Activated CD4-positive, alpha-beta T cell treated with anti-CD3 and anti-CD28 coated beads, Interleukin-2, amount 10 ng/mL, durations not matched to agents 24 days and 14 days (primary cell): ENCODE results near the gene CD248. TPM values are rescaled to one million over a fixed set of nuclear protein-coding genes. Genes with fewer than 3 reads are reported as not detected.
A peak's percentile ranks its signal among the peaks of the same experiment; 100 is the strongest.
"Not testable (repeated sequence)": the region's sequence is repeated elsewhere in the genome, so short reads cannot be mapped to it uniquely, and the experiment has no call there.

ENCODE experiments used
- DNase-seq: peaks from one replicate; pipeline ENCODE4 v3.0.0; 2022
- H3K27ac Mint-ChIP-seq: one replicate; pipeline ENCODE4 v1.8.0; 2022; ENCODE audit warnings: mild to moderate bottlenecking, mixed read lengths
- H3K27me3 Mint-ChIP-seq: one replicate; pipeline ENCODE4 v1.8.0; 2022; ENCODE audit warnings: mixed read lengths
- H3K36me3 Mint-ChIP-seq: one replicate; pipeline ENCODE4 v1.8.0; 2022; ENCODE audit warnings: low read depth, mild to moderate bottlenecking, mixed read lengths
- H3K4me1 Mint-ChIP-seq: one replicate; pipeline ENCODE4 v1.8.0; 2021; ENCODE audit warnings: mixed read lengths
- H3K4me3 Mint-ChIP-seq: one replicate; pipeline ENCODE4 v1.8.0; 2022; ENCODE audit warnings: mild to moderate bottlenecking, moderate library complexity, mixed read lengths
- H3K9me3 Mint-ChIP-seq: one replicate; pipeline ENCODE4 v1.8.0; 2021; ENCODE audit warnings: mixed read lengths
- intact Hi-C: fragments of 100-400 bp; cut with micrococcal nuclease; formaldehyde crosslinking; loops from one replicate; pipeline ENCODE4 v1.15.1; 2023
- total RNA-seq: library from RNA; stranded (reverse); gene quantifications from 2 replicates; pipeline ENCODE4 v1.2.3, GENCODE V29; 2022

Gene CD248
- total RNA-seq, 1 donor from 2014 or later = not detected

DNA sequence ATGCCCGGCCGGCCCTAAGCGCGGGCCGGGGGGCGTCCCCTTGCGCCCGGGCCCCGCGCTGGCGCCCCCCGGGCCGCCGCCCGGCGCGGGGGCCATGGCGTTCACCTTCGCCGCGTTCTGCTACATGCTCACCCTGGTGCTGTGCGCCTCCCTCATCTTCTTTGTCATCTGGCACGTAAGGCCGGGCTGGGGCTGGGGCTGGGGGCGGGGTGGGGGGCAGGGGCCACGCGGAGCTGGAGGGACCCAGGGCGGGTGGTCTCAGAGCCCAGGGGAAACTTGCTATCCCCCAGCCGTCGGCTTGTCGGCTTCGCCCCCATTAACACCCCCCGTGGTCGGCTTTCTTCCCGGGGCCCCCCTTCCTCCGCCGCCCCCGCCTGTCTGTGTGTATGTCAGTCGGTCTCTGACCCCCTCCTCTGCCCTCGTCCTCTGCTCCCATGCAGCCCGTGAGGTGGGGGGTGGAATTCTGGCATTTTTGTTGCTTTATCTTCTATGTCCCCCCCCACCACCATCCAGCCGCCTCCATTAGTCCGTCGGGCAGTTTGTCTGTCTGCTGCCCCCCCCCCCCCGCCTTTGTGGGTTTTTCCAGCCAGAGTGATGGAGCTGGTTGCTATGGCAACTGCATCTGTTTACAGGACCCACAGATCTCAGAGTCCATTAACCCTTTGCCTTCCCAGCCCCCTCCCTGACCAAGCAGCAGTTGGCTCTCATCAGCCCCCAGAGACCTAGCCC, 38.3 kb downstream of the CD248 start:
- H3K4me3 Mint-ChIP-seq = peak overlapping the region; percentile 76
- H3K4me1 Mint-ChIP-seq = peaks cover 25% of the 10 kb centered on the region
- H3K27me3 Mint-ChIP-seq = peaks cover 7% of the 10 kb centered on the region
- DNase-seq = no peak
- H3K36me3 Mint-ChIP-seq = peaks cover 25% of the 10 kb centered on the region
- intact Hi-C loops = no loop called here
- no peaks in the 10 kb centered on the region for H3K9me3 Mint-ChIP-seq
- no peak overlapping the region for H3K27ac Mint-ChIP-seq

DNA sequence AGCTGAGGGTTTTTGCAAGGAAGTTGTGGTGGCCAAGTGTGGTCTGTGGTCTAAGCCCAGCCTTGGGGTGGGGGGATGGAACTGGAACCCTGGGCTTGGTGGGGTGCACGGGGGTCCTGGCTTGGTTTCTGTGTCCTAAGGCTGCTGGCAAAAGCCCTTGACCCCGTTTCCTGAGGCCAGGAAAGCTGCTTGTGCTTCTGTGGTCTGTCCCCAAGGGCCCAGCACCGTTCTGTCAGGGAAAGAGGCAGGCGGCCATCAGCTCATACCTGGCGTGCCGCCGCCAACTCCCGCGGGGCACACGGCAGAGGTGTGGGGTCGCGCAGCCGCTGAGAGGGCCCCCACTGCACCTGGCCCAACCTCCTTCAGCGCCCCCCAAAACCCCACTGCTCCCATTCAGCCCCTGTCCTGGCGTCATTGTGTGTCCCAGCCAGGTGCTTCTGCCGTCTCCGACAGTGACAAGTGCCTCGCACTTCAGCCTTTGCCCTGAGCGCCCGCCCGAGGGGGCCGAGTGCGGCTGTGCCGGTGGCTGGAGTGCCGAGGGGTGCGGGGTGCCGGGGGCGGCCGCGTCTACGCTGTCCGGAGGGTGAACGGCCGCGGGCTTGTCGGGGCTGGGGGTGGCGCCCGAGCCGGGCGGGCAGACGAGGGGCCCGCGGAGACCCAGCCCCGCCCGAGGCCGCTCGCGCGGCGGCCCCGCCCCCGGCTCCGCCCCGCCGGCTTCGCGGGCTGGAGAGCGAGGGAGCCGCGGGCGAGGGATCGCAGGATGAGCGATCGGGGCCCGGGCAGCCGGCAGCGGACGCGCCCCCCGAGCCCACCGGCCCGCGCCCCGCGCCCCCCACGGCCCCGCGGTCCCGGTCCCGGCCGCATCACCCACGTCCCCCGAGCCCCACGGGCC, 39.1 kb downstream of the CD248 start, which contains the start of gene CNIH2:
CNIH2 (plus strand) TSS at position 705 of the 892 bp plus-strand sequence. CDS start 282 bp downstream, outside the sequence.
- peaks cover 7% of the 10 kb centered on the region for H3K27me3 Mint-ChIP-seq
- intact Hi-C loops = no loop called here

DNA sequence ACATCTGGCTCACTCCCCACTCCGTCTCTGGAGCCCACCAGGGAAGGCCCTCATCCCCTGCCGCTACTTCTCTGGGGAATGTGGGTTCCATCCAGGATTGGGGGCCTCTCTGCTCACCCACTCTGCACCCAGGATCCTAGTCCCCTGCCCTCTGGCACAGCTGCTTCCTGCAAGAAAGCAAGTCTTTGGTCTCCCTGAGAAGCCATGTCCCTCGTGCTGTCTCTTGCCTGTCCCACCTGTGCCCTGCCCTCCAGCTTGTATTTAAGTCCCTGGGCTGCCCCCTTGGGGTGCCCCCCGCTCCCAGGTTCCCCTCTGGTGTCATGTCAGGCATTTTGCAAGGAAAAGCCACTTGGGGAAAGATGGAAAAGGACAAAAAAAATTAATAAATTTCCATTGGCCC, 39.8 kb downstream of the CD248 start:
- DNase-seq, intact Hi-C loops, H3K9me3 Mint-ChIP-seq, H3K27me3 Mint-ChIP-seq, H3K27ac Mint-ChIP-seq: not testable (repeated sequence)
- Mint-ChIP-seq H3K36me3 (peaks cover 37% of the 10 kb centered on the region), H3K4me1 (peaks cover 17% of the 10 kb centered on the region), H3K4me3 (peak overlapping the region; percentile 32)

More for the DNA sequence above, 39.1 kb downstream of the CD248 start, which contains the start of gene CNIH2:
- peaks cover 33% of the 10 kb centered on the region for H3K36me3 Mint-ChIP-seq
- H3K27ac Mint-ChIP-seq = no peak within 1 kb of the TSS
- peak within 1 kb of the TSS; percentile 76 for H3K4me3 Mint-ChIP-seq
- peak; percentile 91 for DNase-seq
- no peaks in the 10 kb centered on the region for H3K9me3 Mint-ChIP-seq
- H3K4me1 Mint-ChIP-seq = peaks cover 23% of the 10 kb centered on the region

DNA sequence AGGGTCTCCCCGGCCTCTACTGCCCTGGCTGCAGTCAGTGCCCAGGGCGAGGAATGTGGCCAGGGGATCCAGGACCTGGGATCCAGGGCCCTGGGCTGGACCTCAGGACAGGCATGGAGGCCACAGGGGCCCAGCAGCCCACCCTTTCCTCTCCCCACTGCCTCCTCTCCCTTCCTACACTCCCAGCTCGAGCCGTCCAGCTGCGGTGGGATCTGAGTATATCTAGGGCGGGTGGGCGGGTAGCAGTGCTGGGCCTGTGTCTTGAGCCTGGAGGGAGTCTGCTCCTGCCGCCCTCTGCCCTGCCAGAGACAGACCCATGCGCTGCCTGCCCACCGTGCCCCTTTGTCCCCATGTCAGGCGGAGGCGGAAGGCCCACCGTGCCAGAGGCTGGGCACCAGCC, 40.2 kb downstream of the CD248 start:
- DNase-seq, H3K9me3 Mint-ChIP-seq, H3K27ac Mint-ChIP-seq, H3K4me3 Mint-ChIP-seq, H3K27me3 Mint-ChIP-seq, intact Hi-C loops: not testable (repeated sequence)
- Mint-ChIP-seq H3K36me3 (peaks cover 39% of the 10 kb centered on the region), H3K4me1 (peaks cover 14% of the 10 kb centered on the region)

DNA sequence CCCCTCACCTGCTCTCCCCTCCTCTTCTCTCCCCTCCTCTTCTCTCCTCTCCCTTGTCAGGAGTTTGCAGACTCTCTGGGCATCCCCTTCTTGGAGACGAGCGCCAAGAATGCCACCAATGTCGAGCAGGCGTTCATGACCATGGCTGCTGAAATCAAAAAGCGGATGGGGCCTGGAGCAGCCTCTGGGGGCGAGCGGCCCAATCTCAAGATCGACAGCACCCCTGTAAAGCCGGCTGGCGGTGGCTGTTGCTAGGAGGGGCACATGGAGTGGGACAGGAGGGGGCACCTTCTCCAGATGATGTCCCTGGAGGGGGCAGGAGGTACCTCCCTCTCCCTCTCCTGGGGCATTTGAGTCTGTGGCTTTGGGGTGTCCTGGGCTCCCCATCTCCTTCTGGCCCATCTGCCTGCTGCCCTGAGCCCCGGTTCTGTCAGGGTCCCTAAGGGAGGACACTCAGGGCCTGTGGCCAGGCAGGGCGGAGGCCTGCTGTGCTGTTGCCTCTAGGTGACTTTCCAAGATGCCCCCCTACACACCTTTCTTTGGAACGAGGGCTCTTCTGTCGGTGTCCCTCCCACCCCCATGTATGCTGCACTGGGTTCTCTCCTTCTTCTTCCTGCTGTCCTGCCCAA, 40.7 kb downstream of the CD248 start:
- H3K27ac Mint-ChIP-seq = no peak overlapping the region
- H3K27me3 Mint-ChIP-seq = peaks cover 7% of the 10 kb centered on the region
- peaks cover 41% of the 10 kb centered on the region for H3K36me3 Mint-ChIP-seq
- H3K4me3 Mint-ChIP-seq = no peak overlapping the region
- no peaks in the 10 kb centered on the region for H3K9me3 Mint-ChIP-seq
- H3K4me1 Mint-ChIP-seq = peaks cover 13% of the 10 kb centered on the region
- DNase-seq = no peak
- intact Hi-C loops = no loop called here

DNA sequence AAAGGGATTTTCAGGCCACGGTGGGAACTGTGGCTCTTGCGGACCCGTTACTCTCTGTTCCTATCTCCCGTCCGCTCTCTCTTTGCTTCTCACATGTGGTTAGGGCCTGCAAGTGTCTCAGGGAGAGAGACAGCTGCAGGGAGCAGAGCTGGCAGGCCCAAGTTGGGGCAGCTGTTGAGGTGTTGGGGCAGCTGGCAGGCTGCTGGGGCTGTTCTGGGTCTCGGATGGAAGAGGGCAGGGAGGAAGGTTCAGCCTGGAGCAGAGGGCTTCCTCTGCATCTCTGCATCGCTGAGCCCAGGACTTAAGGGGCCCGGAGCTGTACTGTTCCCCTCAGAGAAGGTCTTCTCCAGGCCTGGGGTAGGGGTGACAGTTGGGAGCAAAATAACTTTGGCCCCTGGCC, 41.4 kb downstream of the CD248 start:
- H3K4me1 Mint-ChIP-seq = peaks cover 17% of the 10 kb centered on the region
- H3K27me3 Mint-ChIP-seq = peaks cover 7% of the 10 kb centered on the region
- H3K36me3 Mint-ChIP-seq = peaks cover 46% of the 10 kb centered on the region
- H3K9me3 Mint-ChIP-seq = no peaks in the 10 kb centered on the region
- H3K4me3 Mint-ChIP-seq = no peak overlapping the region
- intact Hi-C loops = no loop called here
- DNase-seq = no peak
- no peak overlapping the region for H3K27ac Mint-ChIP-seq

DNA sequence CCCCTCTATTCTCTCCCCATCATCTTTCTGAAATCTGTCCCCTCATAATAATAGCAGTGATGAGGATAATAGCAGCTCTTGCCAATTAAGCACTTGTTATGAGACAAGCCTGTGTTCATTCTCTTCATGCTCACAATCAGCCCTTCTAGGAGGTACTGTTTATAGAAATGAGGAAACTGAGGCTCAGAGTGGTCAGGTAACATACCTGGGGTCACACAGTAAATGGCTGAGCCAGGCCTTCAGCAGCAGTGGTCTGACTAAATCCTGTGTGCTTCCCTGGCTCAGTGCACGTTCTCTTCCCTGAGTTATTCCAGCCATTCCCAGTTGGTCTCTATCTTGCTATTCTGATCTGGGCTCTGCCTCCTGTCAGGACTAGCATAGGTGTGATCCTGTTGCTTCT, 42.6 kb downstream of the CD248 start:
- Mint-ChIP-seq H3K4me3 (no peak overlapping the region), H3K9me3 (no peaks in the 10 kb centered on the region), H3K36me3 (peaks cover 50% of the 10 kb centered on the region), H3K27me3 (peaks cover 3% of the 10 kb centered on the region), H3K27ac (no peak overlapping the region), H3K4me1 (peaks cover 19% of the 10 kb centered on the region)
- DNase-seq = no peak
- intact Hi-C loops = no loop called here

DNA sequence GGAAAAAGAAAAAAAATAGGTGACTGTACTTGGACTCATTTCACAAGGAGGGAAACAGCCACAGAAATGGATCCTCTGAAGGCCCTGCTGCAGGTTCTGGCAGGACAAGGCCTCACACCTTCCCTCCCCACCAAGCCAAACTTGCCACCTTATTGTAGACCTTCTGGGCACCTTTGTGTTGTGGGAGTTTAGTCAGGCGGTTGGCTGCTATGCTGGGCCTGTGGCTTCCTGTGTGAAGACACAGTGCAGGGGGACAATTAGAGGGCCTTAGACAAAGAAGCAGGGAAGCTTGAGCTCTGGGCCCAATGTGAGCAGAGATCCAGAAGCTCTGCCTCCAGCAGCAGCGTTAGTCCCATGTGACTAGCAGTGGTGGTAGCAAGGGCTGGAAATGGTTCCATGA, 44.2 kb downstream of the CD248 start:
- no peak overlapping the region for H3K4me3 Mint-ChIP-seq
- intact Hi-C loops = no loop called here
- no peak for DNase-seq
- peaks cover 23% of the 10 kb centered on the region for H3K4me1 Mint-ChIP-seq
- no peaks in the 10 kb centered on the region for H3K9me3 Mint-ChIP-seq
- H3K27ac Mint-ChIP-seq = no peak overlapping the region
- H3K27me3 Mint-ChIP-seq = peaks cover 4% of the 10 kb centered on the region
- peaks cover 57% of the 10 kb centered on the region for H3K36me3 Mint-ChIP-seq

DNA sequence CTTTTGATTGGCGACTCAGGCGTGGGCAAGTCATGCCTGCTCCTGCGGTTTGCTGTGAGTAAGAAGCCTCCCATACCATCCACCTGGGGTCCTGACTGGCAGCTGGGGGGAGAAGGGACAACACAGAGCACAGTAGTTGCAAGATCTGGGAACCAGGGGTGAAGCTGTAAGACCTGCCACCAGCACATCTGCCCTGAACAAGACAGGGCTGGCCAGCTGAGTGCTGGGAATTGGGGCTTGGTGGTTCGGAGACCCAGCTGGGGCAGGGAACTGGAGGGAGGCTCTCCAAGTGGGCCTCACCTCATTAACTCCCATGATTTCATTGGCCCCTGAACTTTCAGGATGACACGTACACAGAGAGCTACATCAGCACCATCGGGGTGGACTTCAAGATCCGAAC, 45.0 kb downstream of the CD248 start:
- H3K4me3 Mint-ChIP-seq = no peak overlapping the region
- intact Hi-C loops = no loop called here

DNA sequence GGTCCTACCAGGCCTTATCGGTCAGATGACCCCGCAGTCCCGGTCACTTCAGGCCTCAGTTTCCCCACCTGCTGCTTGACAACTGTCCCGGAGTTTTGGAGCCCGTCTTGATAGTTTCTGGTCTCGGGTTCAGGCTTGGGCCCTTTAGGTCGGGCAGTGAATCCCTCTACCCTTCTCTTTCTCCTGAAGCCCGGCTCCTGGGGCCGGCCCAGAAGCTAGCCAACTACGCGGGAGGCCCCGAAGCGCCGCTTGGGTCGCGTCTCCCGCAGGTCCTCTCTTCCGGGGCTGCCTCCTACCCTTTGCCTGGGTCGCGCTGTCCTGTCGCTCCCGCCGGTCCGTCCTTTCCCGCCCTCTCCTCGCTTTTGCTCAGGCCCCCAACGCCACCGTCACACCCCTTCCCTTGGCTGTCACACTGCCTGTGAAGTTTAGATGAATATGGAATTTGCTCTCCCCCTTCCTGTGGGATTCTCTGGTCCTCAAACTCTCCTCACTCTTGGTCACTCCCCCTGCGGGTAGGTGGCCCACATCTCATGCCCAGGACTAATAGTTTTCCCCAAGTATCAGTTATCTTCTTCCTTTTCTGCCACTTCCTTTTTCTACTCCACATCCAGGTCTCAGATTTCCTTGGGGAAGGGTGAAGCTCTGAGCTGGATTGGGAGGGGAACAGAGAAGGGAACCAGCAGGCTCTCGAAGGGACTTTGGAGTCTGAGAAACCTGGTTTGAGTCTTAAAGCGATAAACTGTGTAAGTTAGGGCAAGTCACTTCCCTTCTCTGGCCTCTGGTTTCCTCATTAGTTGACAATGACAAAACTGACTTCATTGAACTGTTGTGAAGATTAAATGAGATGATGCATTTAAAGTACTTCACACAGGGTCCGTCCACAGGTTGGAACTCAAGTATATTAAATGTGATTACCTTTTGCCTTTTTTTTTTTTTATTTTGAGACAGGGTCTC, 47.6 kb downstream of the CD248 start:
- Mint-ChIP-seq H3K27ac (peak overlapping the region; percentile 98), H3K4me1 (peaks cover 28% of the 10 kb centered on the region), H3K27me3 (peaks cover 4% of the 10 kb centered on the region), H3K4me3 (peak overlapping the region; percentile 99), H3K9me3 (no peaks in the 10 kb centered on the region), H3K36me3 (peaks cover 51% of the 10 kb centered on the region)
- peak; percentile 78 for DNase-seq
- intact Hi-C loops = loop anchor here (5.0 kb wide), 2 partner anchors 78 to 267 kb away; partner anchors contain the start of genes B4GAT1, BANF1, BRMS1 and EIF1AD

More for the DNA sequence above, 45.0 kb downstream of the CD248 start:
- no peak for DNase-seq
- H3K4me1 Mint-ChIP-seq = peaks cover 29% of the 10 kb centered on the region
- H3K27me3 Mint-ChIP-seq = peaks cover 4% of the 10 kb centered on the region
- H3K27ac Mint-ChIP-seq = no peak overlapping the region
- H3K36me3 Mint-ChIP-seq = peaks cover 59% of the 10 kb centered on the region
- no peaks in the 10 kb centered on the region for H3K9me3 Mint-ChIP-seq

DNA sequence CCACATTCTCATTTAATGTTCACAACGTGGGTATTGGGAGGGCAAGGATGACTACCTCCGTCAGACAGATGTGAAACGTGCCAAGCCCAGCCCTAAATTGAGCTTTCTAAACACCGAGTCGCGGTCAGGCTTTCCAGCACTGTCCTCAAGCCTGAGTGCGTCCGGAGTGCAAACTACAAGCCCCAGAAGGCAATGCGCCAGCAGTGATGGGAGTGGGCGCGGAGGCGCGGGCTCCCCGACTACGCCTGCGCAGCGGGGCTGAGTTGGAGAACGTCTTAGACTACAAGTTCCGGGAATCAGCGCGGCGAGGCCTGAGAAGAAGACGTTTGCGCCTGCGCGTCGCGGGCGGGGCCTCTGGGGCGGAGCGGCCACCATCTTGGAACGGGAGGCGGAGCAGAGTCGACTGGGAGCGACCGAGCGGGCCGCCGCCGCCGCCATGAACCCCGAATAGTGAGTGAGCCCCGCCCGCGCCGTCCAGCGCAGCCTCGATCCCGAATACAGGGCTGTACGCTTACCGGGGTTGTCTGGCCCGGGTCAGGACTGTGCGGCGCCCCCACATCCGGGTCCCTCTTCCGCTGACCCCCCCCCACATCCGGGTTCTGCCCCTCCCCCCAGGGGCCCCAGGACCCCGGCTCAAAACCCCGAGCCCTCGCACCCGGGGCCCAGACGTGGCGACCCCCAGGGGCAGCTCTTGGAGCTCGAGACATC, 48.4 kb downstream of the CD248 start, which contains the start of gene RAB1B:
RAB1B (plus strand) TSS at position 396 of the 708 bp plus-strand sequence; CDS start at position 437, 41 bp downstream.
- H3K9me3 Mint-ChIP-seq = no peaks in the 10 kb centered on the region

More for the DNA sequence above, 48.4 kb downstream of the CD248 start, which contains the start of gene RAB1B:
- peaks cover 27% of the 10 kb centered on the region for H3K4me1 Mint-ChIP-seq
- DNase-seq = peak; percentile 100
- peak within 1 kb of the TSS; percentile 98 for H3K27ac Mint-ChIP-seq
- peak within 1 kb of the TSS; percentile 99 for H3K4me3 Mint-ChIP-seq
- intact Hi-C loops = loop anchor here (5.0 kb wide), 2 partner anchors 79 to 266 kb away; partner anchors contain the start of genes B4GAT1, BANF1, BRMS1 and EIF1AD
- H3K27me3 Mint-ChIP-seq = peaks cover 4% of the 10 kb centered on the region
- H3K36me3 Mint-ChIP-seq = peaks cover 50% of the 10 kb centered on the region
